Thyroid gland (tissue), 4 donors: Measurements from ENCODE around the gene PBX1. TPM values are rescaled to one million over a fixed set of nuclear protein-coding genes. Genes with fewer than 3 reads are reported as not detected.

Source experiments
- DNase-seq, 2 donors: peaks; one replicate each; pipeline ENCODE4 v3.0.0-alpha.2; 2019
- H3K27ac ChIP-seq, 3 donors: fragments of 200-600 bp; sonication (generic); 1 replicate in 2 of 3; 2 replicates in 1 of 3; pipeline ENCODE4 v1.5.1; 2016 to 2019; ENCODE audit warnings: mild to moderate bottlenecking in 1 of 3, moderate library complexity in 1 of 3
- H3K27me3 ChIP-seq: fragments of 200-600 bp; sonication (generic); one replicate; pipeline ENCODE4 v1.5.1; 2019
- H3K36me3 ChIP-seq, 2 donors: fragments of 200-600 bp; sonication (generic); one replicate each; pipeline ENCODE4 v1.5.1; 2016 to 2019
- H3K4me1 ChIP-seq, 2 donors: fragments of 200-600 bp; sonication (generic); one replicate each; pipeline ENCODE4 v1.5.1; 2017 to 2019
- H3K4me3 ChIP-seq, 3 donors: fragments of 200-600 bp; sonication (generic); replicated peaks in 1 of 3; 1 replicate in 2 of 3; 2 replicates in 1 of 3; pipeline ENCODE4 v1.5.1; 2016; ENCODE audit warnings: mild to moderate bottlenecking in 1 of 3
- H3K9me3 ChIP-seq: fragments of 200-600 bp; sonication (generic); one replicate; pipeline ENCODE4 v1.5.1; 2017
- CTCF ChIP-seq, 6 experiments: fragments of 200-600 bp in 3 of 6; fragments of 450-650 bp in 3 of 6; sonication (generic) in 3 of 6; IDR thresholded peaks; one replicate each; pipeline ENCODE4 v1.5.1; 2016 to 2019; ENCODE audit warnings: antibody characterized with exemption in 6 of 6, mild to moderate bottlenecking in 2 of 6, inconsistent platforms in 1 of 6, moderate library complexity in 1 of 6
- POLR2A ChIP-seq, 2 donors: fragments of 450-650 bp; IDR thresholded peaks; one replicate each; pipeline ENCODE4 v1.6.1; 2017; ENCODE audit warnings: antibody characterized with exemption in 2 of 2, mild to moderate bottlenecking in 2 of 2, moderate library complexity in 1 of 2
- WGBS, 2 donors: methylation state at CpG; one replicate each; pipeline ENCODE4 v1.1.5; 2017; 5-methylcytosine and 5-hydroxymethylcytosine counted together
- intact Hi-C: fragments of 100-400 bp; cut with DNase I; formaldehyde crosslinking; loops from one replicate; pipeline ENCODE4 v1.15.1; 2023
- total RNA-seq, 4 donors: library from RNA; depleted of rRNA; stranded (reverse); fragments of >200 nt; gene quantifications; one replicate each; pipeline ENCODE4 v1.2.3, GENCODE V29; 2016

The PBX1 gene
- total RNA-seq, 4 donors from 2014 or later = 79.0 to 159 (median 102) TPM

GRCh38 chr1:164682570-164682969 is 123.6 kb downstream of the PBX1 start:
- no peak for DNase-seq
- WGBS, 2 donors = 94 to 95% methylated on average over 6 of the region's 6 CpGs
- H3K4me1 ChIP-seq = no peaks in the 10 kb centered on the region

GRCh38 chr1:164683235-164683634 is 124.3 kb downstream of the PBX1 start:
- 89 to 92% methylated on average over 3 of the region's 3 CpGs for WGBS, 2 donors
- DNase-seq = no peak
- intact Hi-C loops = no loop called here
- Histone ChIP-seq H3K9me3 (no peaks in the 10 kb centered on the region), H3K27ac (no peak overlapping the region), H3K4me3 (no peak overlapping the region), H3K4me1 (no peaks in the 10 kb centered on the region), H3K27me3 (no peaks in the 10 kb centered on the region), H3K36me3 (no peaks in the 10 kb centered on the region)
- no peak for TF ChIP-seq CTCF (IDR thresholded peaks at IDR 0.05)
- TF ChIP-seq POLR2A (IDR thresholded peaks at IDR 0.05) = no peak

More at GRCh38 chr1:164682570-164682969, 123.6 kb downstream of the PBX1 start:
- intact Hi-C loops = no loop called here
- TF ChIP-seq POLR2A (IDR thresholded peaks at IDR 0.05) (no peak), CTCF (IDR thresholded peaks at IDR 0.05) (no peak)
- Histone ChIP-seq H3K27me3 (no peaks in the 10 kb centered on the region), H3K36me3 (no peaks in the 10 kb centered on the region), H3K27ac (no peak overlapping the region), H3K4me3 (no peak overlapping the region), H3K9me3 (no peaks in the 10 kb centered on the region)

- no peaks in the 10 kb centered on the region for H3K4me1 ChIP-seq
- 69 to 73% methylated on average over 3 of the region's 3 CpGs for WGBS, 2 donors
Observed at GRCh38 chr1:164685266-164686035, 126.5 kb downstream of the PBX1 start.

GRCh38 chr1:164687777-164688176 is 128.8 kb downstream of the PBX1 start:
- 94 to 96% methylated on average over 4 of the region's 4 CpGs for WGBS, 2 donors
- H3K4me3 ChIP-seq = no peak overlapping the region
- H3K27ac ChIP-seq = no peak overlapping the region
- H3K36me3 ChIP-seq = no peaks in the 10 kb centered on the region
- no peaks in the 10 kb centered on the region for H3K27me3 ChIP-seq
- H3K9me3 ChIP-seq = no peaks in the 10 kb centered on the region
- no peaks in the 10 kb centered on the region for H3K4me1 ChIP-seq
- TF ChIP-seq POLR2A (IDR thresholded peaks at IDR 0.05) (no peak), CTCF (IDR thresholded peaks at IDR 0.05) (no peak)
- intact Hi-C loops = no loop called here
- DNase-seq = no peak

More at GRCh38 chr1:164685266-164686035, 126.5 kb downstream of the PBX1 start:
- H3K4me3 ChIP-seq = no peak overlapping the region
- no peaks in the 10 kb centered on the region for H3K9me3 ChIP-seq
- H3K27ac ChIP-seq = no peak overlapping the region
- TF ChIP-seq POLR2A (IDR thresholded peaks at IDR 0.05) = no peak
- TF ChIP-seq CTCF (IDR thresholded peaks at IDR 0.05) = no peak
- no peak for DNase-seq
- no peaks in the 10 kb centered on the region for H3K27me3 ChIP-seq
- H3K36me3 ChIP-seq = no peaks in the 10 kb centered on the region
- intact Hi-C loops = no loop called here

- WGBS, 2 donors = 81 to 85% methylated on average over 11 of the region's 11 CpGs
- H3K27ac ChIP-seq = no peak overlapping the region
- no peak overlapping the region for H3K4me3 ChIP-seq
- no peaks in the 10 kb centered on the region for H3K36me3 ChIP-seq
- H3K27me3 ChIP-seq = no peaks in the 10 kb centered on the region
- DNase-seq = no peak
- H3K9me3 ChIP-seq = no peaks in the 10 kb centered on the region
- intact Hi-C loops = no loop called here
- TF ChIP-seq POLR2A (IDR thresholded peaks at IDR 0.05) (no peak), CTCF (IDR thresholded peaks at IDR 0.05) (no peak)
- no peaks in the 10 kb centered on the region for H3K4me1 ChIP-seq
Observed at GRCh38 chr1:164688791-164689190, 129.8 kb downstream of the PBX1 start.
